Testis (tissue), 3 donors: ENCODE measurements around the gene LARP7. TPM values are rescaled to one million over a fixed set of nuclear protein-coding genes. Genes with fewer than 3 reads are reported as not detected.
A peak's percentile ranks its signal among the peaks of the same experiment; 100 is the strongest.
"Not testable (repeated sequence)": the region's sequence is repeated elsewhere in the genome, so short reads cannot be mapped to it uniquely, and the experiment has no call there.

Experiments used
- DNase-seq: peaks from one replicate; pipeline ENCODE4 v3.0.0-alpha.2; 2019
- H3K27ac ChIP-seq, 2 donors: fragments of 200-600 bp; sonication (generic); one replicate each; pipeline ENCODE4 v1.5.1; 2019
- H3K27me3 ChIP-seq: fragments of 200-600 bp; sonication (generic); one replicate; pipeline ENCODE4 v1.5.1; 2019
- H3K36me3 ChIP-seq: fragments of 200-600 bp; sonication (generic); one replicate; pipeline ENCODE4 v1.5.1; 2017; ENCODE audit warnings: low read depth; ENCODE audit errors: missing control alignments
- H3K4me1 ChIP-seq: fragments of 200-600 bp; sonication (generic); one replicate; pipeline ENCODE4 v1.5.1; 2019
- H3K4me3 ChIP-seq, 2 donors: fragments of 200-600 bp; sonication (generic); one replicate each; pipeline ENCODE4 v1.5.1; 2017 to 2019
- H3K9me3 ChIP-seq: fragments of 200-600 bp; sonication (generic); one replicate; pipeline ENCODE4 v1.5.1; 2017
- CTCF ChIP-seq, 3 experiments: fragments of 450-650 bp in 2 of 3; fragments of 200-600 bp in 1 of 3; sonication (generic) in 1 of 3; IDR thresholded peaks; one replicate each; pipeline ENCODE4 v1.5.1; 2016 to 2019; ENCODE audit warnings: antibody characterized with exemption in 3 of 3, mild to moderate bottlenecking in 2 of 3, moderate library complexity in 1 of 3
- POLR2A ChIP-seq: fragments of 450-650 bp; IDR thresholded peaks from one replicate; pipeline ENCODE4 v1.6.1; 2017; ENCODE audit warnings: antibody characterized with exemption, mild to moderate bottlenecking, moderate library complexity
- WGBS, 2 donors: methylation state at CpG; one replicate each; pipeline ENCODE4 v1.1.5; 2018; 5-methylcytosine and 5-hydroxymethylcytosine counted together
- intact Hi-C: fragments of 100-400 bp; cut with DNase I; formaldehyde crosslinking; loops from one replicate; pipeline ENCODE4 v1.15.1; 2023; ENCODE audit warnings: low total_unique reads
- polyA plus RNA-seq: library from polyadenylated mRNA; stranded (reverse); fragments of 350-450 nt; fragmentation: Illumina TruSeq; extraction: RNeasy Lipid Tissue Mini Kit (QIAGEN cat#74804); gene quantifications from one replicate; pipeline ENCODE4 v1.2.3, GENCODE V29; 2014; ENCODE audit warnings: low read depth, low replicate concordance; ENCODE audit not compliant: insufficient read depth
- total RNA-seq, 2 donors: library from RNA; depleted of rRNA; stranded (reverse); fragments of >200 nt; gene quantifications; one replicate each; pipeline ENCODE4 v1.2.3, GENCODE V29; 2016

The LARP7 gene
- total and polyA plus RNA-seq, 3 donors from 2014 or later = 15.6 to 41.7 (median 40.6) TPM

- WGBS, 2 donors = 98% methylated on average over 5 of the region's 5 CpGs
- intact Hi-C loops = no loop called here
- H3K4me3 ChIP-seq = no peak overlapping the region
- no peak overlapping the region for H3K27ac ChIP-seq
- H3K9me3 ChIP-seq = no peaks in the 10 kb centered on the region
- no peaks in the 10 kb centered on the region for H3K27me3 ChIP-seq
- TF ChIP-seq CTCF (IDR thresholded peaks at IDR 0.05) = no peak
- DNase-seq = no peak
- H3K4me1 ChIP-seq = no peaks in the 10 kb centered on the region
- no peaks in the 10 kb centered on the region for H3K36me3 ChIP-seq
These were observed 43.4 kb upstream of the LARP7 start for GRCh38 chr4:112593438-112594133.

GRCh38 chr4:112594993-112595392 is 42.0 kb upstream of the LARP7 start:
- no peak for DNase-seq
- Histone ChIP-seq H3K27me3 (no peaks in the 10 kb centered on the region), H3K36me3 (no peaks in the 10 kb centered on the region), H3K4me1 (no peaks in the 10 kb centered on the region), H3K9me3 (no peaks in the 10 kb centered on the region), H3K4me3 (no peak overlapping the region), H3K27ac (no peak overlapping the region)
- intact Hi-C loops = no loop called here
- no peak for TF ChIP-seq CTCF (IDR thresholded peaks at IDR 0.05)
- TF ChIP-seq POLR2A = no peak
- WGBS, 2 donors = 89 to 92% methylated on average over 1 of the region's 1 CpG

GRCh38 chr4:112604589-112604988 is 32.4 kb upstream of the LARP7 start:
- no peaks in the 10 kb centered on the region for H3K4me1 ChIP-seq
- no peak overlapping the region for H3K4me3 ChIP-seq
- intact Hi-C loops = no loop called here
- H3K9me3 ChIP-seq = no peaks in the 10 kb centered on the region
- H3K36me3 ChIP-seq = no peaks in the 10 kb centered on the region
- TF ChIP-seq CTCF (IDR thresholded peaks at IDR 0.05) = peak; percentile 33 to 53 (median 34)
- TF ChIP-seq POLR2A = no peak
- no peak overlapping the region for H3K27ac ChIP-seq
- peak; percentile 62 for DNase-seq
- no peaks in the 10 kb centered on the region for H3K27me3 ChIP-seq

GRCh38 chr4:112612814-112613213 is 24.1 kb upstream of the LARP7 start:
- H3K27ac ChIP-seq, H3K36me3 ChIP-seq, H3K9me3 ChIP-seq, DNase-seq, intact Hi-C loops, H3K4me1 ChIP-seq, H3K4me3 ChIP-seq, H3K27me3 ChIP-seq: not testable (repeated sequence)
- 86 to 93% methylated on average over 2 of the region's 2 CpGs for WGBS, 2 donors

GRCh38 chr4:112616984-112617383 is 20.0 kb upstream of the LARP7 start:
- no peak for DNase-seq
- H3K36me3 ChIP-seq = no peaks in the 10 kb centered on the region
- no peak overlapping the region for H3K4me3 ChIP-seq
- intact Hi-C loops = no loop called here
- H3K27ac ChIP-seq = no peak overlapping the region
- no peak for TF ChIP-seq CTCF (IDR thresholded peaks at IDR 0.05)
- TF ChIP-seq POLR2A = no peak
- WGBS, 2 donors = 95 to 96% methylated on average over 2 of the region's 2 CpGs
- no peaks in the 10 kb centered on the region for H3K27me3 ChIP-seq
- no peaks in the 10 kb centered on the region for H3K4me1 ChIP-seq
- no peaks in the 10 kb centered on the region for H3K9me3 ChIP-seq
